Measurements from ENCODE around the gene FBLN1.

DNA sequence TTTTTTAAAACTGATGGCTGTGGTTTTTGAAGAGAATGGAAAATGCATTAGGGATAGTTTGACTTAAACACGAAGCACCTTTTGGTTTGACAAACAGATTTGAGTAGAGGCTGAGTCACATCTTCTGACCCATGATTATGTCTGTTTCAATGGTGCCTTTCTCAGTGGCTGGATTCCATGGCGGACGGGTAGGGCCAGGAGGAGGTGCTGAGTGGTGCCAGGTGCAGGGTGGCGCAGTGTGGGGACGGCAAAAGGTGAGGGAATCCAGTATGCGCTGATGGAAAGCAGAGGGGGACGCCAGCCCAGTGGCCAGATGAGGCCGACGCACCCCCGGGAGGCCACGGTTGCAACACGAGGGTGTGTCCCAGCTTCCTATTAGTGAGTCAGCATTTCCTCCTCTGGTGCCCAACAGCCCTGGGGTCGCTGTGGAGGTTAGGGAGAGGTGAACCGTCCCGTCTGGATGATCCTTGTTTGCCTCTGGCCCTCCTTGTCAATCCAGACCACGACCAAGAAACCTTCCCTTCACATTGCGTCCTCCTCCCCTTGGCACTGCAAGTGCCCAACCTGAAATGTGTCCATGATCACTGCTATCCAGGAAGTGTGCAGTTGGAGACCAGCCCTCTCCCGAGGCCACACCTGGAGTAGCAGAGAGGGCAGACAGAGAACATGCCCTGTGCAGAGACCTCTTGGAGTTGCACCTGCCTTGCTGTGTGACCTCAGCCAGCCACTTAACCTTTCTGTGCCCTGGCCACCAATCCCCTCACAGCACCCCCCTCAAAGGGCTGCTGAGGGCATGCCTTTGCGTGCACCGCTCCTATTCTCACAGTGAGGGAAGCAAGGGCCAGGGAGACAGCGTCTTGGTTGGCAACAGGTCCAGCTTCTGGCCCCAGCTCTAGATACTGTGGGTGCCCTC, 136.4 kb downstream of the FBLN1 start:
- TF ChIP-seq, protein P1, sequence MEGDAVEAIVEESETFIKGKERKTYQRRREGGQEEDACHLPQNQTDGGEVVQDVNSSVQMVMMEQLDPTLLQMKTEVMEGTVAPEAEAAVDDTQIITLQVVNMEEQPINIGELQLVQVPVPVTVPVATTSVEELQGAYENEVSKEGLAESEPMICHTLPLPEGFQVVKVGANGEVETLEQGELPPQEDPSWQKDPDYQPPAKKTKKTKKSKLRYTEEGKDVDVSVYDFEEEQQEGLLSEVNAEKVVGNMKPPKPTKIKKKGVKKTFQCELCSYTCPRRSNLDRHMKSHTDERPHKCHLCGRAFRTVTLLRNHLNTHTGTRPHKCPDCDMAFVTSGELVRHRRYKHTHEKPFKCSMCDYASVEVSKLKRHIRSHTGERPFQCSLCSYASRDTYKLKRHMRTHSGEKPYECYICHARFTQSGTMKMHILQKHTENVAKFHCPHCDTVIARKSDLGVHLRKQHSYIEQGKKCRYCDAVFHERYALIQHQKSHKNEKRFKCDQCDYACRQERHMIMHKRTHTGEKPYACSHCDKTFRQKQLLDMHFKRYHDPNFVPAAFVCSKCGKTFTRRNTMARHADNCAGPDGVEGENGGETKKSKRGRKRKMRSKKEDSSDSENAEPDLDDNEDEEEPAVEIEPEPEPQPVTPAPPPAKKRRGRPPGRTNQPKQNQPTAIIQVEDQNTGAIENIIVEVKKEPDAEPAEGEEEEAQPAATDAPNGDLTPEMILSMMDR (IDR thresholded peaks at IDR 0.05; ENCODE audit: insufficient read depth, low read length, poor library complexity, severe bottlenecking) = no peak
- TF ChIP-seq EZH2phosphoT487 (conservative IDR thresholded peaks at IDR 0.05; ENCODE audit: low read length) = no peak
